H9 (cell line): Measurements from ENCODE around the gene TCF7L2. TPM values are rescaled to one million over a fixed set of nuclear protein-coding genes. Genes with fewer than 3 reads are reported as not detected.

Source experiments
- DNase-seq: peaks from one replicate; pipeline ENCODE4 v3.0.0-alpha.2; 2017
- H2AFZ ChIP-seq: one replicate; pipeline ENCODE4 v1.6.1; 2013; ENCODE audit warnings: mild to moderate bottlenecking, low read length, control low read depth, moderate library complexity
- H2AK5ac ChIP-seq: 2 replicates; pipeline ENCODE4 v1.6.1; 2013; ENCODE audit warnings: low read length, control low read depth, mixed read lengths; ENCODE audit not compliant: insufficient read length
- H2BK120ac ChIP-seq: one replicate; pipeline ENCODE4 v1.6.1; 2013; ENCODE audit warnings: low read depth, mild to moderate bottlenecking, low read length, control low read depth, inconsistent platforms; ENCODE audit not compliant: poor library complexity, severe bottlenecking
- H2BK12ac ChIP-seq: 2 replicates; pipeline ENCODE4 v1.6.1; 2013; ENCODE audit warnings: low read length, control low read depth, mixed read lengths, low read depth; ENCODE audit not compliant: insufficient read length
- H2BK15ac ChIP-seq: 2 replicates; pipeline ENCODE4 v1.6.1; 2013; ENCODE audit warnings: low read depth, low read length, control low read depth
- H2BK20ac ChIP-seq: one replicate; pipeline ENCODE4 v1.6.1; 2013; ENCODE audit warnings: low read depth, mild to moderate bottlenecking, low read length, control low read depth, inconsistent platforms; ENCODE audit not compliant: poor library complexity, severe bottlenecking
- H2BK5ac ChIP-seq: 2 replicates; pipeline ENCODE4 v1.6.1; 2013; ENCODE audit warnings: low read length, control low read depth, mixed read lengths; ENCODE audit not compliant: insufficient read length
- H3K14ac ChIP-seq: 2 replicates; pipeline ENCODE4 v1.6.1; 2013; ENCODE audit warnings: low read length, control low read depth; ENCODE audit not compliant: insufficient read depth
- H3K18ac ChIP-seq: 2 replicates; pipeline ENCODE4 v1.6.1; 2013; ENCODE audit warnings: low read depth, mild to moderate bottlenecking, mixed read lengths, low read length, control low read depth; ENCODE audit not compliant: insufficient read length
- H3K23ac ChIP-seq: 2 replicates; pipeline ENCODE4 v1.6.1; 2013; ENCODE audit warnings: low read length, control low read depth, mixed read lengths, low read depth; ENCODE audit not compliant: insufficient read length
- H3K23me2 ChIP-seq: 2 replicates; pipeline ENCODE4 v1.6.1; 2013; ENCODE audit warnings: low read depth, mild to moderate bottlenecking, mixed read lengths, low read length, control low read depth; ENCODE audit not compliant: insufficient read length, poor library complexity, severe bottlenecking
- H3K27ac ChIP-seq: 2 replicates; pipeline ENCODE4 v1.5.1; 2013; ENCODE audit warnings: low read length, control low read depth, mixed read lengths, low read depth; ENCODE audit not compliant: insufficient read length
- H3K27me3 ChIP-seq: 2 replicates; pipeline ENCODE4 v1.6.1; 2013; ENCODE audit warnings: low read length, control low read depth, inconsistent platforms; ENCODE audit not compliant: insufficient read depth
- H3K4ac ChIP-seq: 2 replicates; pipeline ENCODE4 v1.6.1; 2013; ENCODE audit warnings: low read depth, mild to moderate bottlenecking, control low read depth, inconsistent platforms, low read length, moderate library complexity
- H3K4me1 ChIP-seq: 2 replicates; pipeline ENCODE4 v1.6.1; 2013; ENCODE audit warnings: low read length, control low read depth, inconsistent platforms; ENCODE audit not compliant: insufficient read depth
- H3K4me2 ChIP-seq: 2 replicates; pipeline ENCODE4 v1.6.1; 2013; ENCODE audit warnings: low read length, control low read depth, mixed read lengths; ENCODE audit not compliant: insufficient read length, insufficient read depth
- H3K56ac ChIP-seq: 2 replicates; pipeline ENCODE4 v1.6.1; 2013; ENCODE audit warnings: low read depth, mild to moderate bottlenecking, mixed read lengths, low read length, control low read depth; ENCODE audit not compliant: insufficient read length
- H3K79me1 ChIP-seq: 2 replicates; pipeline ENCODE4 v1.6.1; 2013; ENCODE audit warnings: low read depth, mild to moderate bottlenecking, moderate library complexity, low read length, control low read depth, inconsistent platforms; ENCODE audit not compliant: insufficient read depth, poor library complexity, severe bottlenecking
- H3K79me2 ChIP-seq: 2 replicates; pipeline ENCODE4 v1.6.1; 2013; ENCODE audit warnings: low read length, control low read depth, inconsistent platforms; ENCODE audit not compliant: insufficient read depth
- H3K9ac ChIP-seq: 2 replicates; pipeline ENCODE4 v1.6.1; 2013; ENCODE audit warnings: low read length, control low read depth, mixed read lengths; ENCODE audit not compliant: insufficient read length; ENCODE audit errors: extremely low read depth
- H3K9me3 ChIP-seq: one replicate; pipeline ENCODE4 v1.6.1; 2013; ENCODE audit warnings: low read depth, low read length, inconsistent platforms; ENCODE audit not compliant: control insufficient read depth
- H3T11ph ChIP-seq: one replicate; pipeline ENCODE4 v1.6.1; 2013; ENCODE audit warnings: mild to moderate bottlenecking, low read length, control low read depth, inconsistent platforms
- H4K20me1 ChIP-seq: one replicate; pipeline ENCODE4 v1.6.1; 2013; ENCODE audit not compliant: control insufficient read depth, insufficient read length, insufficient read depth
- H4K5ac ChIP-seq: 2 replicates; pipeline ENCODE4 v1.6.1; 2013; ENCODE audit warnings: low read depth, mild to moderate bottlenecking, mixed read lengths, low read length, control low read depth; ENCODE audit not compliant: insufficient read length
- H4K8ac ChIP-seq: replicated peaks from 2 replicates; pipeline ENCODE4 v1.6.1; 2013; ENCODE audit warnings: low read length, control low read depth, mixed read lengths, low read depth; ENCODE audit not compliant: insufficient read length
- H4K91ac ChIP-seq: 2 replicates; pipeline ENCODE4 v1.6.1; 2013; ENCODE audit warnings: low read depth, mild to moderate bottlenecking, moderate library complexity, mixed read lengths, low read length, control low read depth; ENCODE audit not compliant: insufficient read length
- H3K27ac Mint-ChIP-seq, 3 experiments: 2 replicates in 2 of 3; 3 replicates in 1 of 3; pipeline ENCODE4 v1.8.0; 2020 to 2021; ENCODE audit warnings: mixed read lengths in 3 of 3, mild to moderate bottlenecking in 1 of 3, moderate library complexity in 1 of 3
- H3K27me3 Mint-ChIP-seq: 2 replicates; pipeline ENCODE4 v1.8.0; 2021; ENCODE audit warnings: low read depth, mild to moderate bottlenecking, moderate library complexity, mixed read lengths
- H3K36me3 Mint-ChIP-seq, 3 experiments: 2 replicates in 2 of 3; 3 replicates in 1 of 3; pipeline ENCODE4 v1.8.0; 2020 to 2021; ENCODE audit warnings: low read depth in 3 of 3, mixed read lengths in 3 of 3; ENCODE audit not compliant: insufficient read depth in 1 of 3
- H3K4me1 Mint-ChIP-seq, 2 experiments: 2 replicates each; pipeline ENCODE4 v1.8.0; 2020; ENCODE audit warnings: mixed read lengths in 2 of 2
- H3K4me3 Mint-ChIP-seq, 2 experiments: 2 replicates in 1 of 2; 3 replicates in 1 of 2; pipeline ENCODE4 v1.8.0; 2020 to 2021; ENCODE audit warnings: mild to moderate bottlenecking in 2 of 2, mixed read lengths in 2 of 2, moderate library complexity in 1 of 2
- H3K9me3 Mint-ChIP-seq, 2 experiments: 2 replicates in 1 of 2; 3 replicates in 1 of 2; pipeline ENCODE4 v1.8.0; 2020; ENCODE audit warnings: mild to moderate bottlenecking in 2 of 2, mixed read lengths in 2 of 2, moderate library complexity in 1 of 2
- whole genome bisulfite sequencing: extraction: QIAGEN DNeasy Blood & Tissue Kit; methylation state at CpG from one replicate; pipeline ENCODE4 v1.1.7; 2013; ENCODE audit warnings: missing lambda C conversion rate, low lambda C conversion rate, mixed read lengths; ENCODE audit not compliant: insufficient read length; ENCODE audit errors: extremely low coverage; 5-methylcytosine and 5-hydroxymethylcytosine counted together
- total RNA-seq: library from RNA; stranded (reverse); gene quantifications from 2 replicates; pipeline ENCODE4 v1.2.1, GENCODE V29; 2021
- TF ChIP-seq, protein P1 (sequence below): fragments of 200-600 bp; sonication (generic); conservative IDR thresholded peaks from 3 replicates; pipeline ENCODE4 v1.8.0; 2021; ENCODE audit warnings: antibody characterized with exemption, mild to moderate bottlenecking

Gene TCF7L2
- total RNA-seq, 1 experiment from 2014 or later: 71.1 TPM

DNA sequence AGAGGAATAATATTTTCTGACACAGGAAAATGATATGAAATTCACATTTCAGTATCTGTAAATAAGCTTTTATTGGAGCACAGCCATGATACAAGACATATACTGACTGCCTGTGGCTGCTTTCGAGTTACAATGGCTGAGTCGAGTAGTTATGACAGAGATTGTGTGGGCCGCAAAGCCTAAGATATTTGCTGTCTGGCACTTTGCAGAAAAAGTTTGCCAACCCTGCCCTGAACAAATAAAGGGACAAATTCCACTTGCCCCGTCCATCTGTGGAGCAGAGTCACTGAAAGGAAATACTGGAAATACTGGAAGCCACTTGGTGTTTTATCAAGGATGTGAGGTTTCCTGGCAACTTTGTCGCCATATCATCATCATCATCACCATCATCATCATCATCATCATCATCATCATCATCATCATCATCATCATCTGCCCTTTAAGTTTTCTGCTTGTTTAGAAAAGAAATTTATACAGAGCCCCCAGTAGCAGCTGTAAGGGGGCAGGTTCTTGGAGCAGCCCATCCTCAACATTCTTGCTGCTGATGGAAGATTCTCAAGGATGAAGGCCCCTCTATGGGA lies 85.8 kb downstream of the TCF7L2 start:
- H3K18ac ChIP-seq: no peak overlapping the region
- no peak overlapping the region for H3K4me2 ChIP-seq
- Mint-ChIP-seq H3K36me3 (peaks cover 3 to 33% (median 28%) of the 10 kb centered on the region in 3 experiments; a peak in 5 of 7 replicates), H3K27me3 (no peaks in the 10 kb centered on the region), H3K9me3 (no peaks in the 10 kb centered on the region), H3K27ac (peak overlapping the region in 1 of 3 experiments; percentile 51; a peak in 3 of 7 replicates), H3K4me3 (no peak overlapping the region), H3K4me1 (peaks cover 45 to 55% of the 10 kb centered on the region in 2 experiments)
- H4K91ac ChIP-seq: no peak overlapping the region
- TF ChIP-seq, protein P1, sequence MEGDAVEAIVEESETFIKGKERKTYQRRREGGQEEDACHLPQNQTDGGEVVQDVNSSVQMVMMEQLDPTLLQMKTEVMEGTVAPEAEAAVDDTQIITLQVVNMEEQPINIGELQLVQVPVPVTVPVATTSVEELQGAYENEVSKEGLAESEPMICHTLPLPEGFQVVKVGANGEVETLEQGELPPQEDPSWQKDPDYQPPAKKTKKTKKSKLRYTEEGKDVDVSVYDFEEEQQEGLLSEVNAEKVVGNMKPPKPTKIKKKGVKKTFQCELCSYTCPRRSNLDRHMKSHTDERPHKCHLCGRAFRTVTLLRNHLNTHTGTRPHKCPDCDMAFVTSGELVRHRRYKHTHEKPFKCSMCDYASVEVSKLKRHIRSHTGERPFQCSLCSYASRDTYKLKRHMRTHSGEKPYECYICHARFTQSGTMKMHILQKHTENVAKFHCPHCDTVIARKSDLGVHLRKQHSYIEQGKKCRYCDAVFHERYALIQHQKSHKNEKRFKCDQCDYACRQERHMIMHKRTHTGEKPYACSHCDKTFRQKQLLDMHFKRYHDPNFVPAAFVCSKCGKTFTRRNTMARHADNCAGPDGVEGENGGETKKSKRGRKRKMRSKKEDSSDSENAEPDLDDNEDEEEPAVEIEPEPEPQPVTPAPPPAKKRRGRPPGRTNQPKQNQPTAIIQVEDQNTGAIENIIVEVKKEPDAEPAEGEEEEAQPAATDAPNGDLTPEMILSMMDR: no peak
- H3K9me3 ChIP-seq: no peaks in the 10 kb centered on the region
- H3K23me2 ChIP-seq: no peaks in the 10 kb centered on the region
- no peak overlapping the region for H2AK5ac ChIP-seq
- H3K23ac ChIP-seq: no peak overlapping the region
- H2BK15ac ChIP-seq: no peak overlapping the region
- no peak overlapping the region for H3K27ac ChIP-seq
- peaks cover 2% of the 10 kb centered on the region for H4K20me1 ChIP-seq
- H3K79me1 ChIP-seq: peaks cover 13% of the 10 kb centered on the region
- H4K8ac ChIP-seq: no peak overlapping the region
- H2BK5ac ChIP-seq: no peak overlapping the region
- no peak overlapping the region for H3K14ac ChIP-seq
- H2BK12ac ChIP-seq: no peak overlapping the region
- no peak overlapping the region for H2AFZ ChIP-seq
- H3K79me2 ChIP-seq: peaks cover 37% of the 10 kb centered on the region; the same call in 1 of the 2 replicates
- no CpG with 5 or more reads among the region's 5 CpGs for WGBS
- H2BK120ac ChIP-seq: no peak overlapping the region
- H3T11ph ChIP-seq: no peak overlapping the region
- no peak overlapping the region for H3K4ac ChIP-seq
- no peaks in the 10 kb centered on the region for H3K27me3 ChIP-seq
- no peak overlapping the region for H2BK20ac ChIP-seq
- H3K4me1 ChIP-seq: no peaks in the 10 kb centered on the region; the same call in 1 of the 2 replicates
- no peak overlapping the region for H3K9ac ChIP-seq
- no peak for DNase-seq
- H3K56ac ChIP-seq: no peak overlapping the region
- no peak overlapping the region for H4K5ac ChIP-seq
